Neural cell (in vitro differentiated cells): ENCODE results near the gene DENND11. TPM values are rescaled to one million over a fixed set of nuclear protein-coding genes. Genes with fewer than 3 reads are reported as not detected.

Experiments used
- H2AFZ ChIP-seq: fragments of 200-600, 300-800 bp; sonication (generic), shearing (Covaris generic); 2 replicates; pipeline ENCODE4 v1.6.0; 2014; ENCODE audit warnings: low read depth, mild to moderate bottlenecking, antibody characterized with exemption, low read length, moderate library complexity
- H3F3A ChIP-seq: fragments of 200-600 bp; shearing (Covaris generic); 2 replicates; pipeline ENCODE4 v1.6.1; 2016; ENCODE audit warnings: mild to moderate bottlenecking, moderate library complexity, mixed read lengths, antibody characterized with exemption, low read length; ENCODE audit not compliant: insufficient read depth, poor library complexity, severe bottlenecking
- H3K27ac ChIP-seq: fragments of 200-600, 300-800 bp; sonication (generic), shearing (Covaris generic); 2 replicates; pipeline ENCODE4 v1.5.1; 2014; ENCODE audit warnings: mild to moderate bottlenecking, low read length, moderate library complexity
- H3K27me3 ChIP-seq: fragments of 300-800, 200-600 bp; sonication (generic), shearing (Covaris generic); 2 replicates; pipeline ENCODE4 v1.6.0; 2014; ENCODE audit warnings: mild to moderate bottlenecking, low read depth, low read length, moderate library complexity; ENCODE audit not compliant: insufficient read depth
- H3K36me3 ChIP-seq: fragments of 300-800, 200-600 bp; sonication (generic), shearing (Covaris generic); 2 replicates; pipeline ENCODE4 v1.5.1; 2014; ENCODE audit warnings: mild to moderate bottlenecking, antibody characterized with exemption, low read length, moderate library complexity; ENCODE audit not compliant: insufficient read depth
- H3K4me2 ChIP-seq: fragments of 300-800, 200-600 bp; sonication (generic), shearing (Covaris generic); 2 replicates; pipeline ENCODE4 v1.6.0; 2014; ENCODE audit warnings: mild to moderate bottlenecking, low read length
- H3K4me3 ChIP-seq: fragments of 300-800, 200-600 bp; sonication (generic), shearing (Covaris generic); 2 replicates; pipeline ENCODE4 v1.5.1; 2014; ENCODE audit warnings: mild to moderate bottlenecking, low read length, moderate library complexity
- H3K79me2 ChIP-seq: fragments of 200-600 bp; shearing (Covaris generic); replicated peaks from 2 replicates; pipeline ENCODE4 v1.6.0; 2014; ENCODE audit warnings: mild to moderate bottlenecking, low read length, moderate library complexity; ENCODE audit not compliant: insufficient read depth
- H3K9ac ChIP-seq: fragments of 300-800, 200-600 bp; sonication (generic), shearing (Covaris generic); 2 replicates; pipeline ENCODE4 v1.6.1; 2016; ENCODE audit warnings: mild to moderate bottlenecking, low read length, mixed read lengths
- H3K9me2 ChIP-seq: fragments of 200-600 bp; shearing (Covaris generic); 2 replicates; pipeline ENCODE4 v1.6.1; 2016; ENCODE audit warnings: mild to moderate bottlenecking, low read length, mixed read lengths; ENCODE audit not compliant: insufficient read depth
- H3K9me3 ChIP-seq: fragments of 200-600, 300-800 bp; sonication (generic), shearing (Covaris generic); 2 replicates; pipeline ENCODE4 v1.6.1; 2016; ENCODE audit warnings: mild to moderate bottlenecking, mixed run types, low read length, moderate library complexity, mixed read lengths
- H4K20me1 ChIP-seq: fragments of 200-600 bp; shearing (Covaris generic); 2 replicates; pipeline ENCODE4 v1.6.1; 2016; ENCODE audit warnings: mild to moderate bottlenecking, mixed run types; ENCODE audit not compliant: insufficient read depth
- CTCF ChIP-seq: fragments of 450-650 bp; IDR thresholded peaks from 2 replicates; pipeline ENCODE4 v1.5.1; 2014; ENCODE audit warnings: antibody characterized with exemption, mild to moderate bottlenecking, moderate library complexity; ENCODE audit not compliant: poor library complexity, severe bottlenecking
- EP300 ChIP-seq: fragments of 450-650 bp; conservative IDR thresholded peaks from 2 replicates; pipeline ENCODE4 v1.6.1; 2014; ENCODE audit warnings: antibody characterized with exemption, mild to moderate bottlenecking, moderate library complexity; ENCODE audit not compliant: poor library complexity, severe bottlenecking
- EZH2 ChIP-seq: fragments of 200-600, 300-800 bp; shearing (Covaris generic), sonication (generic); IDR thresholded peaks from 2 replicates; pipeline ENCODE4 v1.6.1; 2014; ENCODE audit warnings: antibody characterized with exemption, low read length, borderline replicate concordance, mild to moderate bottlenecking; ENCODE audit not compliant: insufficient read depth, poor library complexity, severe bottlenecking
- MXI1 ChIP-seq: fragments of 450-650 bp; conservative IDR thresholded peaks from 2 replicates; pipeline ENCODE4 v1.6.1; 2014; ENCODE audit warnings: antibody characterized with exemption, mild to moderate bottlenecking; ENCODE audit not compliant: poor library complexity, severe bottlenecking
- POLR2AphosphoS5 ChIP-seq: IDR thresholded peaks from 2 replicates; pipeline ENCODE4 v1.6.1; 2012
- RAD21 ChIP-seq: fragments of 450-650 bp; conservative IDR thresholded peaks from 2 replicates; pipeline ENCODE4 v1.6.1; 2014; ENCODE audit warnings: antibody characterized with exemption, mild to moderate bottlenecking, moderate library complexity
- SMC3 ChIP-seq: fragments of 450-650 bp; conservative IDR thresholded peaks from 2 replicates; pipeline ENCODE4 v1.6.1; 2014; ENCODE audit warnings: antibody characterized with exemption, mild to moderate bottlenecking, moderate library complexity; ENCODE audit not compliant: poor library complexity
- TAF1 ChIP-seq: IDR thresholded peaks from 2 replicates; pipeline ENCODE4 v1.6.1; 2012; ENCODE audit warnings: low read depth
- polyA plus RNA-seq: library from polyadenylated mRNA; depleted of rRNA; stranded (reverse); fragments of >200 nt; gene quantifications from 2 replicates; pipeline ENCODE4 v1.2.3, GENCODE V29; 2014
- TF ChIP-seq, protein P1 (sequence below): IDR thresholded peaks from 2 replicates; pipeline ENCODE4 v1.6.1; 2012; ENCODE audit warnings: borderline replicate concordance

Gene DENND11
- polyA plus RNA-seq, 1 donor from 2014 or later: 24.5 TPM

DNA sequence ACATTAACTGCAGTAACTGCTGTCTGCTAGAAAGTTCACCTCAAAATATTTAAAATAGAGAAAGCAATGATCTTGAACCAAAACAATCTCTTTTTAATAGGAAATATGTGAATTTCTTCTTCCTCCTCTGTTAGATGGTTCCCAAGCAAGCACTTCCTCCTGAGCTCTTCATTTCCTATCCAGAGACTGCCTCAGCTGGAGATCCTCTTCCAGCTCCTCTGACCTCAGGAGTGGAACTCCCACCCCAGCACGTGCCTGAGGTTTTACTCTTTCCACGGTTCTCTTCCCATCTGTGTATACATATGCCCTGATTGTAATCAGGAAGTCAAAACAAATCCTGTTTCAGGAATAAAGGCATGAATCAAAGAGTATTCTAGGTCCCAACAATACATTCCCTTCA, 5.6 kb downstream of the DENND11 start:
- Histone ChIP-seq H2AFZ (no peak overlapping the region), H3K4me2 (no peak overlapping the region), H3K9me3 (no peaks in the 10 kb centered on the region), H3K9me2 (no peaks in the 10 kb centered on the region), H3K36me3 (no peaks in the 10 kb centered on the region), H3K4me3 (no peak overlapping the region), H3K9ac (no peak overlapping the region), H3F3A (no peaks in the 10 kb centered on the region), H3K27ac (no peak overlapping the region), H3K79me2 (peaks cover 53% of the 10 kb centered on the region), H4K20me1 (no peaks in the 10 kb centered on the region), H3K27me3 (no peaks in the 10 kb centered on the region)
- TF ChIP-seq TAF1: no peak
- TF ChIP-seq EZH2: no peak

DNA sequence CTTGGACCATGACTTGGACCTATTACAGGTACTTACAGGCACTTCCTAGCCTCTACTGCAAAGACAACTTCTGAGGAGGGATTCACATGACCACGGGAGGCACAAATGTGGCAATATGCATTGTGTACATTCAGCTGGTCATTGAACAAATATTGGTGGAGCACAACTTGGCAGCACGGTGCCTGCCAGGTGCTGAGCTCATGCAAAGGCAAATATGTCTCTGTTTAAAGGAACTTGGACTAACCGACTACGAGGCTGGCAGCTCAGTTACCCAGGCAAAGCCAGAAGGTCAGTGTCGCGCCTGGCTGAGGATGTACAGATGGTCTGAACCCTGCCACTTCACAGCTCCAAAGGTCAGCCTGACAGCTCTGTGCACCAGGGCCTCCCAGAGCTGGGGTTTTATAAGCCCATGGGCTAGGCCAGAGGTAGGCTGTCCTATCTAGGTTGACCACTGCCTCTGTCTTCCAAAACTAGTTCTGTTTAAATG, 6.1 kb downstream of the DENND11 start:
- no peak for TF ChIP-seq SMC3
- TF ChIP-seq, protein P1, sequence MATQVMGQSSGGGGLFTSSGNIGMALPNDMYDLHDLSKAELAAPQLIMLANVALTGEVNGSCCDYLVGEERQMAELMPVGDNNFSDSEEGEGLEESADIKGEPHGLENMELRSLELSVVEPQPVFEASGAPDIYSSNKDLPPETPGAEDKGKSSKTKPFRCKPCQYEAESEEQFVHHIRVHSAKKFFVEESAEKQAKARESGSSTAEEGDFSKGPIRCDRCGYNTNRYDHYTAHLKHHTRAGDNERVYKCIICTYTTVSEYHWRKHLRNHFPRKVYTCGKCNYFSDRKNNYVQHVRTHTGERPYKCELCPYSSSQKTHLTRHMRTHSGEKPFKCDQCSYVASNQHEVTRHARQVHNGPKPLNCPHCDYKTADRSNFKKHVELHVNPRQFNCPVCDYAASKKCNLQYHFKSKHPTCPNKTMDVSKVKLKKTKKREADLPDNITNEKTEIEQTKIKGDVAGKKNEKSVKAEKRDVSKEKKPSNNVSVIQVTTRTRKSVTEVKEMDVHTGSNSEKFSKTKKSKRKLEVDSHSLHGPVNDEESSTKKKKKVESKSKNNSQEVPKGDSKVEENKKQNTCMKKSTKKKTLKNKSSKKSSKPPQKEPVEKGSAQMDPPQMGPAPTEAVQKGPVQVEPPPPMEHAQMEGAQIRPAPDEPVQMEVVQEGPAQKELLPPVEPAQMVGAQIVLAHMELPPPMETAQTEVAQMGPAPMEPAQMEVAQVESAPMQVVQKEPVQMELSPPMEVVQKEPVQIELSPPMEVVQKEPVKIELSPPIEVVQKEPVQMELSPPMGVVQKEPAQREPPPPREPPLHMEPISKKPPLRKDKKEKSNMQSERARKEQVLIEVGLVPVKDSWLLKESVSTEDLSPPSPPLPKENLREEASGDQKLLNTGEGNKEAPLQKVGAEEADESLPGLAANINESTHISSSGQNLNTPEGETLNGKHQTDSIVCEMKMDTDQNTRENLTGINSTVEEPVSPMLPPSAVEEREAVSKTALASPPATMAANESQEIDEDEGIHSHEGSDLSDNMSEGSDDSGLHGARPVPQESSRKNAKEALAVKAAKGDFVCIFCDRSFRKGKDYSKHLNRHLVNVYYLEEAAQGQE: no peak
- no peak for TF ChIP-seq MXI1
- TF ChIP-seq RAD21: no peak
- TF ChIP-seq EZH2: no peak
- TF ChIP-seq CTCF: no peak
- Histone ChIP-seq H2AFZ (no peak overlapping the region), H3F3A (no peaks in the 10 kb centered on the region), H3K4me2 (no peak overlapping the region), H3K9me3 (no peaks in the 10 kb centered on the region), H3K79me2 (peaks cover 53% of the 10 kb centered on the region), H3K4me3 (no peak overlapping the region), H3K27me3 (no peaks in the 10 kb centered on the region), H3K9me2 (no peaks in the 10 kb centered on the region), H3K9ac (no peak overlapping the region), H3K36me3 (no peaks in the 10 kb centered on the region), H4K20me1 (no peaks in the 10 kb centered on the region), H3K27ac (no peak overlapping the region)

DNA sequence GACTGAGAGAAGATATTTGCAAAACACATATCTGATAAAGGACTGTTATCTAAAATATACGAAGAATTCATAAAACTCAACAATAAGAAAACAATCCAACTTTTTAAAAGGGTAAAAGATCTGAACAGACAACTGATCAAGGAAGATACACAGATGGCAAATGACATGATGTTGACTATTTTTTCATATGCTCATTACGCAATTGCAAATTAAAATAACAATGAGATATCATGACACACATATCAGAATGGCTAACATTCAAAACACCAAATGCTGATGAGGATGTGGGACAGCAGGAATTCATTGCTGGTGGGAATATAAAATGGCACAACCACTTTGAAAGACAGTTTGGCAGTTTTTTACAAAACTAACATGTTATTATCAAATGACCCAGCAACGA, 8.9 kb downstream of the DENND11 start:
- Histone ChIP-seq H2AFZ (no peak overlapping the region), H3F3A (no peaks in the 10 kb centered on the region), H3K36me3 (no peaks in the 10 kb centered on the region), H3K27ac (no peak overlapping the region), H4K20me1 (no peaks in the 10 kb centered on the region), H3K9me3 (no peaks in the 10 kb centered on the region), H3K4me3 (no peak overlapping the region), H3K27me3 (no peaks in the 10 kb centered on the region), H3K4me2 (no peak overlapping the region), H3K9me2 (no peaks in the 10 kb centered on the region), H3K9ac (no peak overlapping the region), H3K79me2 (peaks cover 36% of the 10 kb centered on the region)
- TF ChIP-seq, protein P1: no peak
- TF ChIP-seq EP300 (no peak), POLR2AphosphoS5 (no peak), RAD21 (no peak)
